GM15510 (cell line): Measurements from ENCODE around the gene SIRT2.

Experiments
- POLR2A ChIP-seq: IDR thresholded peaks from 3 replicates; pipeline ENCODE4 v1.6.1; 2011; ENCODE audit warnings: borderline replicate concordance; ENCODE audit not compliant: insufficient read length; ENCODE audit errors: extremely low read depth

SIRT2 gene

GRCh38 chr19:38899447-38900201, at the start of gene SIRT2, which contains the start of gene NFKBIB:
TSS of gene SIRT2 (minus strand) at chr19:38899618. CDS start at chr19:38899521, 97 bp downstream.
TSS of gene NFKBIB (plus strand) at chr19:38899969. CDS start at chr19:38900033, 64 bp downstream.
- peak; percentile 61 for TF ChIP-seq POLR2A

- no peak for TF ChIP-seq POLR2A
These were observed 47.0 kb upstream of the SIRT2 start for GRCh38 chr19:38946229-38947010.

- TF ChIP-seq POLR2A: no peak
These were observed 46.3 kb upstream of the SIRT2 start for GRCh38 chr19:38945562-38946228.

GRCh38 chr19:38944981-38945506, 45.6 kb upstream of the SIRT2 start:
- TF ChIP-seq POLR2A: no peak

- TF ChIP-seq POLR2A: no peak
These were observed 43.2 kb upstream of the SIRT2 start for GRCh38 chr19:38942471-38943181.

- no peak for TF ChIP-seq POLR2A
These were observed 42.6 kb upstream of the SIRT2 start for GRCh38 chr19:38941979-38942378.

- TF ChIP-seq POLR2A: no peak
These were observed 40.5 kb upstream of the SIRT2 start for GRCh38 chr19:38939957-38940356.

- no peak for TF ChIP-seq POLR2A
These were observed 34.1 kb upstream of the SIRT2 start for GRCh38 chr19:38933544-38933943.

GRCh38 chr19:38932425-38933179, 33.2 kb upstream of the SIRT2 start:
- TF ChIP-seq POLR2A: no peak

GRCh38 chr19:38931521-38931793, 32.0 kb upstream of the SIRT2 start:
- TF ChIP-seq POLR2A: no peak

GRCh38 chr19:38930776-38931520, 31.5 kb upstream of the SIRT2 start, which contains the start of gene MRPS12:
TSS of gene MRPS12 (plus strand) at chr19:38930944. CDS start at chr19:38931295, 351 bp downstream.
- TF ChIP-seq POLR2A: peak; percentile 84

GRCh38 chr19:38929929-38930775, 30.7 kb upstream of the SIRT2 start, which contains the start of gene SARS2:
TSS of gene SARS2 (minus strand) at chr19:38930763. CDS start at chr19:38930736, 27 bp downstream.
- TF ChIP-seq POLR2A: no peak
